ENCODE measurements around the gene ZBTB7C. TPM values are rescaled to one million over a fixed set of nuclear protein-coding genes. Genes with fewer than 3 reads are reported as not detected.

ZBTB7C gene
- total and polyA plus RNA-seq, 4 donors: 0.19 to 1.1 (median 0.45) TPM

DNA sequence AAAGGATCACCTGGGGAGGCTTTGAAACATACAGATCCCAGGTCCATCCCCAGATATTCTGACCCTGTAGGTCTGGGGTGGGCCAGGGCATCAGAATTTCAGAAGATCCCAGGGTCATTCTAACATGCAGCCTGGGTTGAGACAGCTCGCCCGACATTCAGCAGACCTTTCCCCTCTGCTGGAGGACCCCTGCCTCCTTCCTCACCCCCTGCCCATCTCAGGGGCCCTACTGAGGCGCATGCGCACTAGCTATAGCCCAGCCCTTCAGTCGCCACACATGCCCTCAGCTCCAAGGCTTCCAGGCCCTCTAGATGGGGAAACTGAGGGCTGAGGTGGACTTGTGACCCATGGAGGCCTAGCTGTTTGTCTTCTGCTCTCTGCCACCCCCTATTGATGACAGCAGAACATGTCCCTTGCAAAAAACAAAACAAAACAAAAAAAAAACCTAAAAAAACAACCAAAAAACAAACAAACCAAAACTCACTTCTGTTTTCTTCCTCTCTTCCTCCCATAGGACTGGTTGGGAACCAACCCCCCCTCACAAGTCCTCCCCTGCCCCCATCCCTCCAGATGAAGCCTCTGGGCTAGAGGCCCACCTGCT lies 91.3 kb downstream of the ZBTB7C start:
- no peak overlapping the region for H3K9ac ChIP-seq (ENCODE audit: low read depth in 1 of 2, low read length in 2 of 2)
- DNase-seq (ENCODE audit: low spot score): no peak
- WGBS: 95% methylated on average over 5 of the region's 5 CpGs
- peaks cover 0 to 3% (median 0%) of the 10 kb centered on the region in 4 donors for H3K4me1 ChIP-seq (ENCODE audit: control insufficient read depth in 4 of 4, insufficient read depth in 4 of 4, low read length in 3 of 4)
- no peaks in the 10 kb centered on the region for H3K9me3 ChIP-seq (ENCODE audit: control insufficient read depth in 4 of 4, low read length in 3 of 4)
- TF ChIP-seq, protein P1, sequence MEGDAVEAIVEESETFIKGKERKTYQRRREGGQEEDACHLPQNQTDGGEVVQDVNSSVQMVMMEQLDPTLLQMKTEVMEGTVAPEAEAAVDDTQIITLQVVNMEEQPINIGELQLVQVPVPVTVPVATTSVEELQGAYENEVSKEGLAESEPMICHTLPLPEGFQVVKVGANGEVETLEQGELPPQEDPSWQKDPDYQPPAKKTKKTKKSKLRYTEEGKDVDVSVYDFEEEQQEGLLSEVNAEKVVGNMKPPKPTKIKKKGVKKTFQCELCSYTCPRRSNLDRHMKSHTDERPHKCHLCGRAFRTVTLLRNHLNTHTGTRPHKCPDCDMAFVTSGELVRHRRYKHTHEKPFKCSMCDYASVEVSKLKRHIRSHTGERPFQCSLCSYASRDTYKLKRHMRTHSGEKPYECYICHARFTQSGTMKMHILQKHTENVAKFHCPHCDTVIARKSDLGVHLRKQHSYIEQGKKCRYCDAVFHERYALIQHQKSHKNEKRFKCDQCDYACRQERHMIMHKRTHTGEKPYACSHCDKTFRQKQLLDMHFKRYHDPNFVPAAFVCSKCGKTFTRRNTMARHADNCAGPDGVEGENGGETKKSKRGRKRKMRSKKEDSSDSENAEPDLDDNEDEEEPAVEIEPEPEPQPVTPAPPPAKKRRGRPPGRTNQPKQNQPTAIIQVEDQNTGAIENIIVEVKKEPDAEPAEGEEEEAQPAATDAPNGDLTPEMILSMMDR (IDR thresholded peaks at IDR 0.05; ENCODE audit: low read depth, low read length, missing input control): peak; percentile 27
- no peak for TF ChIP-seq NR2F2 (IDR thresholded peaks at IDR 0.05)
- TF ChIP-seq, protein P2, sequence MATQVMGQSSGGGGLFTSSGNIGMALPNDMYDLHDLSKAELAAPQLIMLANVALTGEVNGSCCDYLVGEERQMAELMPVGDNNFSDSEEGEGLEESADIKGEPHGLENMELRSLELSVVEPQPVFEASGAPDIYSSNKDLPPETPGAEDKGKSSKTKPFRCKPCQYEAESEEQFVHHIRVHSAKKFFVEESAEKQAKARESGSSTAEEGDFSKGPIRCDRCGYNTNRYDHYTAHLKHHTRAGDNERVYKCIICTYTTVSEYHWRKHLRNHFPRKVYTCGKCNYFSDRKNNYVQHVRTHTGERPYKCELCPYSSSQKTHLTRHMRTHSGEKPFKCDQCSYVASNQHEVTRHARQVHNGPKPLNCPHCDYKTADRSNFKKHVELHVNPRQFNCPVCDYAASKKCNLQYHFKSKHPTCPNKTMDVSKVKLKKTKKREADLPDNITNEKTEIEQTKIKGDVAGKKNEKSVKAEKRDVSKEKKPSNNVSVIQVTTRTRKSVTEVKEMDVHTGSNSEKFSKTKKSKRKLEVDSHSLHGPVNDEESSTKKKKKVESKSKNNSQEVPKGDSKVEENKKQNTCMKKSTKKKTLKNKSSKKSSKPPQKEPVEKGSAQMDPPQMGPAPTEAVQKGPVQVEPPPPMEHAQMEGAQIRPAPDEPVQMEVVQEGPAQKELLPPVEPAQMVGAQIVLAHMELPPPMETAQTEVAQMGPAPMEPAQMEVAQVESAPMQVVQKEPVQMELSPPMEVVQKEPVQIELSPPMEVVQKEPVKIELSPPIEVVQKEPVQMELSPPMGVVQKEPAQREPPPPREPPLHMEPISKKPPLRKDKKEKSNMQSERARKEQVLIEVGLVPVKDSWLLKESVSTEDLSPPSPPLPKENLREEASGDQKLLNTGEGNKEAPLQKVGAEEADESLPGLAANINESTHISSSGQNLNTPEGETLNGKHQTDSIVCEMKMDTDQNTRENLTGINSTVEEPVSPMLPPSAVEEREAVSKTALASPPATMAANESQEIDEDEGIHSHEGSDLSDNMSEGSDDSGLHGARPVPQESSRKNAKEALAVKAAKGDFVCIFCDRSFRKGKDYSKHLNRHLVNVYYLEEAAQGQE (IDR thresholded peaks at IDR 0.05): no peak
- no peak for TF ChIP-seq TAF1 (conservative IDR thresholded peaks at IDR 0.05)
- no peak for TF ChIP-seq FOXA1 (IDR thresholded peaks at IDR 0.05)
- TF ChIP-seq, protein P3, sequence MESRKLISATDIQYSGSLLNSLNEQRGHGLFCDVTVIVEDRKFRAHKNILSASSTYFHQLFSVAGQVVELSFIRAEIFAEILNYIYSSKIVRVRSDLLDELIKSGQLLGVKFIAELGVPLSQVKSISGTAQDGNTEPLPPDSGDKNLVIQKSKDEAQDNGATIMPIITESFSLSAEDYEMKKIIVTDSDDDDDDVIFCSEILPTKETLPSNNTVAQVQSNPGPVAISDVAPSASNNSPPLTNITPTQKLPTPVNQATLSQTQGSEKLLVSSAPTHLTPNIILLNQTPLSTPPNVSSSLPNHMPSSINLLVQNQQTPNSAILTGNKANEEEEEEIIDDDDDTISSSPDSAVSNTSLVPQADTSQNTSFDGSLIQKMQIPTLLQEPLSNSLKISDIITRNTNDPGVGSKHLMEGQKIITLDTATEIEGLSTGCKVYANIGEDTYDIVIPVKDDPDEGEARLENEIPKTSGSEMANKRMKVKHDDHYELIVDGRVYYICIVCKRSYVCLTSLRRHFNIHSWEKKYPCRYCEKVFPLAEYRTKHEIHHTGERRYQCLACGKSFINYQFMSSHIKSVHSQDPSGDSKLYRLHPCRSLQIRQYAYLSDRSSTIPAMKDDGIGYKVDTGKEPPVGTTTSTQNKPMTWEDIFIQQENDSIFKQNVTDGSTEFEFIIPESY (IDR thresholded peaks at IDR 0.05): no peak
- peak in 1 of 2 donors; percentile 61 for TF ChIP-seq RAD21 (IDR thresholded peaks at IDR 0.05)
- TF ChIP-seq, protein P4, sequence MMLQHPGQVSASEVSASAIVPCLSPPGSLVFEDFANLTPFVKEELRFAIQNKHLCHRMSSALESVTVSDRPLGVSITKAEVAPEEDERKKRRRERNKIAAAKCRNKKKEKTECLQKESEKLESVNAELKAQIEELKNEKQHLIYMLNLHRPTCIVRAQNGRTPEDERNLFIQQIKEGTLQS (IDR thresholded peaks at IDR 0.05): no peak
- TF ChIP-seq JUND (IDR thresholded peaks at IDR 0.05): no peak
- TF ChIP-seq SP1 (IDR thresholded peaks at IDR 0.05): no peak
- no peak for TF ChIP-seq FOXA2 (IDR thresholded peaks at IDR 0.05)
- TF ChIP-seq, protein P5, sequence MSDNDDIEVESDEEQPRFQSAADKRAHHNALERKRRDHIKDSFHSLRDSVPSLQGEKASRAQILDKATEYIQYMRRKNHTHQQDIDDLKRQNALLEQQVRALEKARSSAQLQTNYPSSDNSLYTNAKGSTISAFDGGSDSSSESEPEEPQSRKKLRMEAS (IDR thresholded peaks at IDR 0.05): no peak
- TF ChIP-seq EGR1 (IDR thresholded peaks at IDR 0.05; ENCODE audit: low read depth in 2 of 2): no peak
- H3K4me3 ChIP-seq (ENCODE audit: low read depth in 1 of 3, low read length in 3 of 3): no peak overlapping the region
- no peaks in the 10 kb centered on the region for H3K27me3 ChIP-seq (ENCODE audit: control insufficient read depth in 4 of 4, insufficient read depth in 4 of 4, low read length in 3 of 4)
- no peaks in the 10 kb centered on the region for H3K36me3 ChIP-seq (ENCODE audit: control insufficient read depth in 4 of 4, insufficient read depth in 3 of 4, low read depth in 1 of 4, low read length in 3 of 4)
- no peak overlapping the region for H3K27ac ChIP-seq (ENCODE audit: low read depth in 1 of 2, low read length in 2 of 2)

DNA sequence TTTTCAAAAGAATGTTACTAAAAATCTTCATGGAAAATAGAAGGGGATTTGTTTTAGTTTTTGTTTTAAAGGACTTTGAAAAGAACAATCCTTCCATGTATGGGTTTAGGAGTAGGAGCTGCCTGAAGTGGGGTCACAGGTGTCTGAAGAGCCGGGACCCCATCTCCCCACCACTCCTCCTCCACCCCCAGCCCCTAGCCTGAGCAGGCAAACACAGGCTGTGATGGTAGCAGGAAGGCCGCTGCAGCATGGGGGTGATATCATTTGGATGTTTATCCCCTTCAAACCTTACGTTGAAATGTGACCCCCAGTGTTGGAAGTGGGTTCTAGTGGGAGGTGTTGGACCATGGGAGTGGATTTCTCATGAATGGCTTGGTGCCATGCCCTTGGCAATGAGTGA lies 93.0 kb downstream of the ZBTB7C start:
- Histone ChIP-seq H3K36me3 (ENCODE audit: control insufficient read depth in 4 of 4, insufficient read depth in 3 of 4, low read depth in 1 of 4, low read length in 3 of 4) (no peaks in the 10 kb centered on the region), H3K4me1 (ENCODE audit: control insufficient read depth in 4 of 4, insufficient read depth in 4 of 4, low read length in 3 of 4) (peaks cover 0 to 3% (median 0%) of the 10 kb centered on the region in 4 donors), H3K4me3 (ENCODE audit: low read depth in 1 of 3, low read length in 3 of 3) (no peak overlapping the region), H3K27me3 (ENCODE audit: control insufficient read depth in 4 of 4, insufficient read depth in 4 of 4, low read length in 3 of 4) (no peaks in the 10 kb centered on the region), H3K9me3 (ENCODE audit: control insufficient read depth in 4 of 4, low read length in 3 of 4) (no peaks in the 10 kb centered on the region), H3K27ac (ENCODE audit: low read depth in 1 of 2, low read length in 2 of 2) (no peak overlapping the region), H3K9ac (ENCODE audit: low read depth in 1 of 2, low read length in 2 of 2) (no peak overlapping the region)
- TF ChIP-seq HNF4G (IDR thresholded peaks at IDR 0.05) (no peak), YY1 (IDR thresholded peaks at IDR 0.05) (no peak)
- TF ChIP-seq, protein P5 (IDR thresholded peaks at IDR 0.05): no peak
- TF ChIP-seq, protein P2 (IDR thresholded peaks at IDR 0.05): no peak
- 85% methylated on average over 3 of the region's 3 CpGs for WGBS
- DNase-seq (ENCODE audit: low spot score): no peak

Measured in liver (tissue), 9 donors.